GM12878 (cell line): ENCODE measurements around the gene RASGRP2.

ENCODE experiments used
- RELA ChIP-seq: fragments of 450-650 bp; IDR thresholded peaks from 2 replicates; pipeline ENCODE4 v1.8.0; 2014; ENCODE audit warnings: borderline replicate concordance; ENCODE audit not compliant: partially characterized antibody
- SIX5 ChIP-seq: IDR thresholded peaks from 2 replicates; pipeline ENCODE4 v1.6.1; 2011; ENCODE audit warnings: mild to moderate bottlenecking, low read depth, low read length, moderate library complexity; ENCODE audit not compliant: severe bottlenecking
- SP1 ChIP-seq: IDR thresholded peaks from one replicate; pipeline ENCODE4 v1.6.1; 2011; ENCODE audit warnings: low read depth, low read length
- YY1 ChIP-seq: IDR thresholded peaks from 2 replicates; pipeline ENCODE4 v1.6.1; 2011; ENCODE audit warnings: low read depth, mild to moderate bottlenecking, low read length
- TF ChIP-seq, protein P1 (sequence below): fragments of 150-350 bp; IDR thresholded peaks from 2 replicates; pipeline ENCODE4 v1.6.1; 2014; ENCODE audit warnings: mild to moderate bottlenecking, low read depth, low read length
- TF ChIP-seq, protein P2 (sequence below): fragments of 450-650 bp; formaldehyde crosslinking; IDR thresholded peaks from 2 replicates; pipeline ENCODE4 v1.4.0; 2022; ENCODE audit warnings: mild to moderate bottlenecking, moderate library complexity

DNA sequence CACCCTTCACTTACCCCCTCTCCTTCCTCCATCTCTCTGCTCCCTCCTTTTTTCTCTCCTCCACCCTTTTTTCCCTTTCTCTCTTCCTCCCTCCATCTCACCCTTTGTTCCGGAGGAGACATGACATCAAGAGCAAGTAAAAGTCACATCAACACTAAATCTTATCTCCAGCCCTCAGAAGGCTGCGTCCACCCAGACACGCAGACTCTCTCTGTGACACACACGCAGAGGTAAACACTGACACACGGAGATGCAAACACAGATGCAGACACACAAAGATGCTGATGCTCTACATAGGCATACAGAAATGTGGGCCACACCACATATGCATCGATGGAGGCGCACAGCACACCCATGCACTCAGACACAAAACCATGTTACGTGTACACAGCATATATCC is 47.9 kb downstream of the RASGRP2 start:
- TF ChIP-seq, protein P1, sequence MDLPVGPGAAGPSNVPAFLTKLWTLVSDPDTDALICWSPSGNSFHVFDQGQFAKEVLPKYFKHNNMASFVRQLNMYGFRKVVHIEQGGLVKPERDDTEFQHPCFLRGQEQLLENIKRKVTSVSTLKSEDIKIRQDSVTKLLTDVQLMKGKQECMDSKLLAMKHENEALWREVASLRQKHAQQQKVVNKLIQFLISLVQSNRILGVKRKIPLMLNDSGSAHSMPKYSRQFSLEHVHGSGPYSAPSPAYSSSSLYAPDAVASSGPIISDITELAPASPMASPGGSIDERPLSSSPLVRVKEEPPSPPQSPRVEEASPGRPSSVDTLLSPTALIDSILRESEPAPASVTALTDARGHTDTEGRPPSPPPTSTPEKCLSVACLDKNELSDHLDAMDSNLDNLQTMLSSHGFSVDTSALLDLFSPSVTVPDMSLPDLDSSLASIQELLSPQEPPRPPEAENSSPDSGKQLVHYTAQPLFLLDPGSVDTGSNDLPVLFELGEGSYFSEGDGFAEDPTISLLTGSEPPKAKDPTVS, result no peak
- no peak for TF ChIP-seq SP1
- no peak for TF ChIP-seq SIX5
- TF ChIP-seq, protein P2, sequence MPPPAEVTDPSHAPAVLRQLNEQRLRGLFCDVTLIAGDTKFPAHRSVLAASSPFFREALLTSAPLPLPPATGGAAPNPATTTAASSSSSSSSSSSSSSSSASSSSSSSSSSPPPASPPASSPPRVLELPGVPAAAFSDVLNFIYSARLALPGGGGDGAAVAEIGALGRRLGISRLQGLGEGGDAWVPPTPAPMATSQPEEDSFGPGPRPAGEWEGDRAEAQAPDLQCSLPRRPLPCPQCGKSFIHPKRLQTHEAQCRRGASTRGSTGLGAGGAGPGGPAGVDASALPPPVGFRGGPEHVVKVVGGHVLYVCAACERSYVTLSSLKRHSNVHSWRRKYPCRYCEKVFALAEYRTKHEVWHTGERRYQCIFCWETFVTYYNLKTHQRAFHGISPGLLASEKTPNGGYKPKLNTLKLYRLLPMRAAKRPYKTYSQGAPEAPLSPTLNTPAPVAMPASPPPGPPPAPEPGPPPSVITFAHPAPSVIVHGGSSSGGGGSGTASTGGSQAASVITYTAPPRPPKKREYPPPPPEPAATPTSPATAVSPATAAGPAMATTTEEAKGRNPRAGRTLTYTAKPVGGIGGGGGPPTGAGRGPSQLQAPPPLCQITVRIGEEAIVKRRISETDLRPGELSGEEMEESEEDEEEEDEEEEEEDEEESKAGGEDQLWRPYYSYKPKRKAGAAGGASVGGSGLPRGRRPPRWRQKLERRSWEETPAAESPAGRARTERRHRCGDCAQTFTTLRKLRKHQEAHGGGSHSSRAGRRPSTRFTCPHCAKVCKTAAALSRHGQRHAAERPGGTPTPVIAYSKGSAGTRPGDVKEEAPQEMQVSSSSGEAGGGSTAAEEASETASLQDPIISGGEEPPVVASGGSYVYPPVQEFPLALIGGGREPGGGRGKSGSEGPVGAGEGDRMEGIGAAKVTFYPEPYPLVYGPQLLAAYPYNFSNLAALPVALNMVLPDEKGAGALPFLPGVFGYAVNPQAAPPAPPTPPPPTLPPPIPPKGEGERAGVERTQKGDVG, result no peak
- TF ChIP-seq YY1, result no peak
- TF ChIP-seq RELA, result no peak
